ENCODE results near the gene CDO1. TPM values are rescaled to one million over a fixed set of nuclear protein-coding genes. Genes with fewer than 3 reads are reported as not detected.

Gene CDO1
- 26.8 TPM for total RNA-seq

- DNase-seq = peak; percentile 83
Observed at GRCh38 chr5:115816226-115817081, at the start of gene CDO1. TSS of gene CDO1 (minus strand) at chr5:115816659. CDS start at chr5:115816397, 262 bp downstream.

- no peak for DNase-seq
Observed at GRCh38 chr5:115859378-115859777, 42.9 kb upstream of the CDO1 start.

- DNase-seq = no peak
Observed at GRCh38 chr5:115858396-115858795, 41.9 kb upstream of the CDO1 start.

GRCh38 chr5:115857626-115858349, 41.3 kb upstream of the CDO1 start:
- no peak for DNase-seq

GRCh38 chr5:115857057-115857479, 40.6 kb upstream of the CDO1 start:
- DNase-seq = no peak

GRCh38 chr5:115855959-115856358, 39.5 kb upstream of the CDO1 start:
- no peak for DNase-seq

GRCh38 chr5:115854139-115854538, 37.7 kb upstream of the CDO1 start:
- no peak for DNase-seq

- DNase-seq = no peak
Observed at GRCh38 chr5:115850744-115851416, 34.4 kb upstream of the CDO1 start.

- DNase-seq = no peak
Observed at GRCh38 chr5:115849258-115849798, 32.9 kb upstream of the CDO1 start.

- no peak for DNase-seq
Observed at GRCh38 chr5:115847290-115847689, 30.8 kb upstream of the CDO1 start.

- DNase-seq = no peak
Observed at GRCh38 chr5:115844321-115844817, 27.9 kb upstream of the CDO1 start.

GRCh38 chr5:115843444-115844130, 27.1 kb upstream of the CDO1 start:
- DNase-seq = no peak

- no peak for DNase-seq
Observed at GRCh38 chr5:115842952-115843351, 26.5 kb upstream of the CDO1 start.

- DNase-seq = peak; percentile 77
Observed at GRCh38 chr5:115842089-115842935, 25.9 kb upstream of the CDO1 start.

- peak; percentile 99 for DNase-seq
Observed at GRCh38 chr5:115841382-115842088, 25.1 kb upstream of the CDO1 start, which contains the start of the genes AP3S1 and ATG12. TSS of gene AP3S1 (plus strand) at chr5:115841935. CDS start at chr5:115842038, 103 bp downstream. TSS of gene ATG12 (minus strand) at chr5:115841565. CDS start at chr5:115841552, 13 bp downstream.

GRCh38 chr5:115840873-115841272, 24.4 kb upstream of the CDO1 start:
- no peak for DNase-seq

- peak; percentile 19 for DNase-seq
Observed at GRCh38 chr5:115838885-115839518, 22.5 kb upstream of the CDO1 start.

GRCh38 chr5:115835481-115835880, 19.0 kb upstream of the CDO1 start:
- no peak for DNase-seq

GRCh38 chr5:115831163-115831768, 14.8 kb upstream of the CDO1 start:
- DNase-seq = peak; percentile 7
